HepG2 (cell line): Measurements from ENCODE around the gene ANKZF1. TPM values are rescaled to one million over a fixed set of nuclear protein-coding genes. Genes with fewer than 3 reads are reported as not detected.
A peak's percentile ranks its signal among the peaks of the same experiment; 100 is the strongest.

ENCODE experiments used
- BORCS8-MEF2B ChIP-seq: sonication (generic); formaldehyde crosslinking; IDR thresholded peaks from 2 replicates; pipeline ENCODE4 v1.8.0; 2022; ENCODE audit warnings: mild to moderate bottlenecking, missing genetic modification reagents
- CHCHD3 ChIP-seq: sonication (generic); formaldehyde crosslinking; IDR thresholded peaks from 2 replicates; pipeline ENCODE4 v1.8.0; 2022; ENCODE audit warnings: mild to moderate bottlenecking, missing genetic modification reagents, moderate library complexity
- MAF1 ChIP-seq: sonication (generic); formaldehyde crosslinking; IDR thresholded peaks from 2 replicates; pipeline ENCODE4 v1.5.0; 2020; ENCODE audit warnings: missing genetic modification reagents, borderline replicate concordance
- NCOA2 ChIP-seq: sonication (generic); formaldehyde crosslinking; IDR thresholded peaks from 2 replicates; pipeline ENCODE4 v1.8.0; 2022; ENCODE audit warnings: inconsistent platforms
- NRL ChIP-seq: sonication (generic); formaldehyde crosslinking; IDR thresholded peaks from 2 replicates; pipeline ENCODE4 v1.5.0; 2020; ENCODE audit warnings: missing genetic modification reagents, mild to moderate bottlenecking, moderate library complexity, borderline replicate concordance
- SRF ChIP-seq: IDR thresholded peaks from 2 replicates; pipeline ENCODE4 v1.6.1; 2011; ENCODE audit warnings: mild to moderate bottlenecking, low read depth, low read length, moderate library complexity
- U2AF2 ChIP-seq: fragments of 200-400 bp; formaldehyde crosslinking; IDR thresholded peaks from 2 replicates; pipeline ENCODE4 v1.6.1; 2017; ENCODE audit warnings: low read depth, mild to moderate bottlenecking, low read length
- ZC3H4 ChIP-seq: sonication (generic); formaldehyde crosslinking; IDR thresholded peaks from 2 replicates; pipeline ENCODE4 v1.4.0; 2020; ENCODE audit warnings: missing genetic modification reagents, borderline replicate concordance
- ZNF367 ChIP-seq: sonication (generic); formaldehyde crosslinking; IDR thresholded peaks from 2 replicates; pipeline ENCODE4 v1.4.0; 2020; ENCODE audit warnings: missing genetic modification reagents, borderline replicate concordance
- ZNF614 ChIP-seq: IDR thresholded peaks from 2 replicates; pipeline ENCODE4 v1.6.1; 2018; ENCODE audit warnings: missing biosample characterization, missing genetic modification reagents, inconsistent platforms, borderline replicate concordance
- polyA plus RNA-seq, 8 experiments: library from polyadenylated mRNA; depleted of rRNA in 3 of 8; stranded (reverse) in 7 of 8; unstranded in 1 of 8; fragments of >200 nt; fragmentation: Illumina TruSeq in 4 of 8; extraction: Trizol in 4 of 8; gene quantifications; 2 replicates each; pipeline versions ENCODE4 v1.2.1 to v1.2.3, GENCODE V29; 2011 to 2016; ENCODE audit warnings: low read depth in 4 of 8, missing spikeins in 1 of 8, mixed read lengths in 1 of 8; ENCODE audit not compliant: insufficient read depth in 1 of 8
- total RNA-seq, 5 experiments: library from RNA; depleted of rRNA; stranded (reverse); fragments of >200 nt; fragmentation: Illumina TruSeq; extraction: Trizol; gene quantifications; 2 replicates each; pipeline ENCODE4 v1.2.3, GENCODE V29; 2016; ENCODE audit warnings: low read depth in 1 of 5
- TF ChIP-seq, protein P1 (sequence below): sonication (generic); formaldehyde crosslinking; conservative IDR thresholded peaks from 2 replicates; pipeline ENCODE4 v1.4.0; 2020; ENCODE audit warnings: mild to moderate bottlenecking, missing genetic modification reagents, moderate library complexity
- TF ChIP-seq, protein P2 (sequence below): IDR thresholded peaks from 2 replicates; pipeline ENCODE4 v1.6.1; 2016; ENCODE audit warnings: missing compliant biosample characterization, missing genetic modification reagents, borderline replicate concordance
- TF ChIP-seq, protein P3 (sequence below): IDR thresholded peaks from 2 replicates; pipeline ENCODE4 v1.6.1; 2016; ENCODE audit warnings: low read depth, missing genetic modification reagents, missing compliant biosample characterization
- TF ChIP-seq, protein P4 (sequence below): sonication (generic); formaldehyde crosslinking; IDR thresholded peaks from 2 replicates; pipeline ENCODE4 v1.4.0; 2020; ENCODE audit warnings: missing genetic modification reagents

The ANKZF1 gene
- total and polyA plus RNA-seq, 2 of the 13 experiments (the other 11 are each of a cell fraction or from before 2014, with no cell fraction given) = 25.3 to 128 TPM

DNA sequence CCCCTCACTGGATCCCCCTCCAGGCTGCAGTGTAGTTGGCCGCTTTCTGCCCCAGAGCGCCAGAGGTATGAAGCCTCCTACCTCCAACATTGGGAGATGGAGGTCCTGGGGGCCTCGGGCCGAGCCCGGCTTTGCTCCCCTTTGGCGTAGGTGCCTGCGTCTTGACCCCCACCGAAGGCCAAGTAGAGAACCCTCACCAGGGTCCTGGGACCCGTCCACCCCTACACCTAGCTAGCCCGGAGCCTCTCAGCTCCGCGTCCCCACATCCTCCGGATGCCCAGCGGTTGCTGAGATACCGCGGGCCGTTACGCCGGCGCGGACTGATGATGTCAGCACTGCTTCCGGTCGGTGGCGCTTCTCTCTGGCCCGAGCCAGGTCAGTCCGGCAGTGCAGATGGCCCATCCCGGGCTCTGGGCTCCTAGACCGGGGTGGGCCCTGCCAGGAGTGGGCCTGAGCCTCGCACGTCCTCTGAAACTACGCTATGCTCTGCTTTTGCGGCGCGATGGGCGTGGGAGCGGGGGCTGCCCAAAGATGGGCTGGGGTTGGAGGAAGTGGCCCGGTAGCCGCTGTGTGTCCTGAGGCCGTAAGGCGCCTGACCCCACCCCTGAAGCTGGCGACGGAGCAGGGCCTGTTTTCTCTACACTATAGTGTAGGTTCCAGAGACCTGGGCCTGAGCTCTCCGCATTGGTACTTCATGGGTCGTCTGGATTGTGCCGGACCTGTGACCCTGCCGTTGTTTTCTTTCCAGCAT lies 15.7 kb downstream of the ANKZF1 start, which contains the start of the genes GLB1L and STK16 (continued):
- TF ChIP-seq MAF1 = 0 out of 2 replicates have a peak, but pooled peaks have one; percentile 89
- TF ChIP-seq, protein P1, sequence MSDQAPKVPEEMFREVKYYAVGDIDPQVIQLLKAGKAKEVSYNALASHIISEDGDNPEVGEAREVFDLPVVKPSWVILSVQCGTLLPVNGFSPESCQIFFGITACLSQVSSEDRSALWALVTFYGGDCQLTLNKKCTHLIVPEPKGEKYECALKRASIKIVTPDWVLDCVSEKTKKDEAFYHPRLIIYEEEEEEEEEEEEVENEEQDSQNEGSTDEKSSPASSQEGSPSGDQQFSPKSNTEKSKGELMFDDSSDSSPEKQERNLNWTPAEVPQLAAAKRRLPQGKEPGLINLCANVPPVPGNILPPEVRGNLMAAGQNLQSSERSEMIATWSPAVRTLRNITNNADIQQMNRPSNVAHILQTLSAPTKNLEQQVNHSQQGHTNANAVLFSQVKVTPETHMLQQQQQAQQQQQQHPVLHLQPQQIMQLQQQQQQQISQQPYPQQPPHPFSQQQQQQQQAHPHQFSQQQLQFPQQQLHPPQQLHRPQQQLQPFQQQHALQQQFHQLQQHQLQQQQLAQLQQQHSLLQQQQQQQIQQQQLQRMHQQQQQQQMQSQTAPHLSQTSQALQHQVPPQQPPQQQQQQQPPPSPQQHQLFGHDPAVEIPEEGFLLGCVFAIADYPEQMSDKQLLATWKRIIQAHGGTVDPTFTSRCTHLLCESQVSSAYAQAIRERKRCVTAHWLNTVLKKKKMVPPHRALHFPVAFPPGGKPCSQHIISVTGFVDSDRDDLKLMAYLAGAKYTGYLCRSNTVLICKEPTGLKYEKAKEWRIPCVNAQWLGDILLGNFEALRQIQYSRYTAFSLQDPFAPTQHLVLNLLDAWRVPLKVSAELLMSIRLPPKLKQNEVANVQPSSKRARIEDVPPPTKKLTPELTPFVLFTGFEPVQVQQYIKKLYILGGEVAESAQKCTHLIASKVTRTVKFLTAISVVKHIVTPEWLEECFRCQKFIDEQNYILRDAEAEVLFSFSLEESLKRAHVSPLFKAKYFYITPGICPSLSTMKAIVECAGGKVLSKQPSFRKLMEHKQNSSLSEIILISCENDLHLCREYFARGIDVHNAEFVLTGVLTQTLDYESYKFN (CRISPR knock-in tag) = peak; percentile 75
- TF ChIP-seq NRL (CRISPR knock-in tag) = peak; percentile 97
- peak; percentile 64 for TF ChIP-seq SRF
- TF ChIP-seq, protein P2, sequence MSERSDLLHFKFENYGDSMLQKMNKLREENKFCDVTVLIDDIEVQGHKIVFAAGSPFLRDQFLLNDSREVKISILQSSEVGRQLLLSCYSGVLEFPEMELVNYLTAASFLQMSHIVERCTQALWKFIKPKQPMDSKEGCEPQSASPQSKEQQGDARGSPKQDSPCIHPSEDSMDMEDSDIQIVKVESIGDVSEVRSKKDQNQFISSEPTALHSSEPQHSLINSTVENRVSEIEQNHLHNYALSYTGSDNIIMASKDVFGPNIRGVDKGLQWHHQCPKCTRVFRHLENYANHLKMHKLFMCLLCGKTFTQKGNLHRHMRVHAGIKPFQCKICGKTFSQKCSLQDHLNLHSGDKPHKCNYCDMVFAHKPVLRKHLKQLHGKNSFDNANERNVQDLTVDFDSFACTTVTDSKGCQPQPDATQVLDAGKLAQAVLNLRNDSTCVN (CRISPR knock-in tag) = peak; percentile 70; the same call in 1 of the 2 replicates
- no peak for TF ChIP-seq U2AF2
- TF ChIP-seq ZNF614 (CRISPR knock-in tag) = no peak; the same call in 1 of the 2 replicates
- TF ChIP-seq NCOA2 (CRISPR knock-in tag) = peak; percentile 65
- no peak for TF ChIP-seq ZC3H4
- TF ChIP-seq BORCS8-MEF2B (CRISPR knock-in tag) = peak; percentile 97
- peak; percentile 60; the same call in 1 of the 2 replicates for TF ChIP-seq ZNF367 (CRISPR knock-in tag)
- TF ChIP-seq, protein P3, sequence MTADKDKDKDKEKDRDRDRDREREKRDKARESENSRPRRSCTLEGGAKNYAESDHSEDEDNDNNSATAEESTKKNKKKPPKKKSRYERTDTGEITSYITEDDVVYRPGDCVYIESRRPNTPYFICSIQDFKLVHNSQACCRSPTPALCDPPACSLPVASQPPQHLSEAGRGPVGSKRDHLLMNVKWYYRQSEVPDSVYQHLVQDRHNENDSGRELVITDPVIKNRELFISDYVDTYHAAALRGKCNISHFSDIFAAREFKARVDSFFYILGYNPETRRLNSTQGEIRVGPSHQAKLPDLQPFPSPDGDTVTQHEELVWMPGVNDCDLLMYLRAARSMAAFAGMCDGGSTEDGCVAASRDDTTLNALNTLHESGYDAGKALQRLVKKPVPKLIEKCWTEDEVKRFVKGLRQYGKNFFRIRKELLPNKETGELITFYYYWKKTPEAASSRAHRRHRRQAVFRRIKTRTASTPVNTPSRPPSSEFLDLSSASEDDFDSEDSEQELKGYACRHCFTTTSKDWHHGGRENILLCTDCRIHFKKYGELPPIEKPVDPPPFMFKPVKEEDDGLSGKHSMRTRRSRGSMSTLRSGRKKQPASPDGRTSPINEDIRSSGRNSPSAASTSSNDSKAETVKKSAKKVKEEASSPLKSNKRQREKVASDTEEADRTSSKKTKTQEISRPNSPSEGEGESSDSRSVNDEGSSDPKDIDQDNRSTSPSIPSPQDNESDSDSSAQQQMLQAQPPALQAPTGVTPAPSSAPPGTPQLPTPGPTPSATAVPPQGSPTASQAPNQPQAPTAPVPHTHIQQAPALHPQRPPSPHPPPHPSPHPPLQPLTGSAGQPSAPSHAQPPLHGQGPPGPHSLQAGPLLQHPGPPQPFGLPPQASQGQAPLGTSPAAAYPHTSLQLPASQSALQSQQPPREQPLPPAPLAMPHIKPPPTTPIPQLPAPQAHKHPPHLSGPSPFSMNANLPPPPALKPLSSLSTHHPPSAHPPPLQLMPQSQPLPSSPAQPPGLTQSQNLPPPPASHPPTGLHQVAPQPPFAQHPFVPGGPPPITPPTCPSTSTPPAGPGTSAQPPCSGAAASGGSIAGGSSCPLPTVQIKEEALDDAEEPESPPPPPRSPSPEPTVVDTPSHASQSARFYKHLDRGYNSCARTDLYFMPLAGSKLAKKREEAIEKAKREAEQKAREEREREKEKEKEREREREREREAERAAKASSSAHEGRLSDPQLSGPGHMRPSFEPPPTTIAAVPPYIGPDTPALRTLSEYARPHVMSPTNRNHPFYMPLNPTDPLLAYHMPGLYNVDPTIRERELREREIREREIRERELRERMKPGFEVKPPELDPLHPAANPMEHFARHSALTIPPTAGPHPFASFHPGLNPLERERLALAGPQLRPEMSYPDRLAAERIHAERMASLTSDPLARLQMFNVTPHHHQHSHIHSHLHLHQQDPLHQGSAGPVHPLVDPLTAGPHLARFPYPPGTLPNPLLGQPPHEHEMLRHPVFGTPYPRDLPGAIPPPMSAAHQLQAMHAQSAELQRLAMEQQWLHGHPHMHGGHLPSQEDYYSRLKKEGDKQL = peak; percentile 57; the same call in 1 of the 2 replicates
- TF ChIP-seq, protein P4, sequence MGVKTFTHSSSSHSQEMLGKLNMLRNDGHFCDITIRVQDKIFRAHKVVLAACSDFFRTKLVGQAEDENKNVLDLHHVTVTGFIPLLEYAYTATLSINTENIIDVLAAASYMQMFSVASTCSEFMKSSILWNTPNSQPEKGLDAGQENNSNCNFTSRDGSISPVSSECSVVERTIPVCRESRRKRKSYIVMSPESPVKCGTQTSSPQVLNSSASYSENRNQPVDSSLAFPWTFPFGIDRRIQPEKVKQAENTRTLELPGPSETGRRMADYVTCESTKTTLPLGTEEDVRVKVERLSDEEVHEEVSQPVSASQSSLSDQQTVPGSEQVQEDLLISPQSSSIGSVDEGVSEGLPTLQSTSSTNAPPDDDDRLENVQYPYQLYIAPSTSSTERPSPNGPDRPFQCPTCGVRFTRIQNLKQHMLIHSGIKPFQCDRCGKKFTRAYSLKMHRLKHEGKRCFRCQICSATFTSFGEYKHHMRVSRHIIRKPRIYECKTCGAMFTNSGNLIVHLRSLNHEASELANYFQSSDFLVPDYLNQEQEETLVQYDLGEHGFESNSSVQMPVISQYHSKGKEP (CRISPR knock-in tag) = peak; percentile 85
- TF ChIP-seq CHCHD3 (CRISPR knock-in tag) = peak; percentile 93; the same call in 1 of the 2 replicates
